Activated naive CD8-positive, alpha-beta T cell treated with anti-CD3 and anti-CD28 coated beads, Interleukin-2, amount 50 U/mL, for 16 hours (primary cell): ENCODE results near the gene SH3PXD2A.
A peak's percentile ranks its signal among the peaks of the same experiment; 100 is the strongest.
"Not testable (repeated sequence)": the region's sequence is repeated elsewhere in the genome, so short reads cannot be mapped to it uniquely, and the experiment has no call there.

Experiments used
- DNase-seq: peaks from one replicate; pipeline ENCODE4 v3.0.0-alpha.2; 2020; ENCODE audit warnings: low read depth, low spot score

The SH3PXD2A gene

GRCh38 chr10:103667356-103667755 lies 188.0 kb downstream of the SH3PXD2A start:
- DNase-seq = no peak

GRCh38 chr10:103666762-103667150 lies 188.6 kb downstream of the SH3PXD2A start:
- no peak for DNase-seq

GRCh38 chr10:103666087-103666761 lies 189.2 kb downstream of the SH3PXD2A start:
- DNase-seq = no peak

GRCh38 chr10:103665162-103665889 lies 190.1 kb downstream of the SH3PXD2A start:
- no peak for DNase-seq

GRCh38 chr10:103663802-103664201 lies 191.6 kb downstream of the SH3PXD2A start:
- no peak for DNase-seq

GRCh38 chr10:103663236-103663635 lies 192.1 kb downstream of the SH3PXD2A start:
- DNase-seq = no peak

GRCh38 chr10:103662704-103663103 lies 192.7 kb downstream of the SH3PXD2A start:
- not testable (repeated sequence) for DNase-seq

GRCh38 chr10:103661198-103661950 lies 194.0 kb downstream of the SH3PXD2A start:
- no peak for DNase-seq

- DNase-seq = no peak
Observed at GRCh38 chr10:103660364-103661197, 194.8 kb downstream of the SH3PXD2A start.

GRCh38 chr10:103659674-103660363 lies 195.6 kb downstream of the SH3PXD2A start:
- DNase-seq = peak; percentile 29

GRCh38 chr10:103658049-103658577 lies 197.3 kb downstream of the SH3PXD2A start:
- DNase-seq = no peak

GRCh38 chr10:103657061-103657591 lies 198.2 kb downstream of the SH3PXD2A start:
- DNase-seq = no peak

GRCh38 chr10:103654925-103655324 lies 200.5 kb downstream of the SH3PXD2A start:
- no peak for DNase-seq

GRCh38 chr10:103653581-103654037 lies 201.8 kb downstream of the SH3PXD2A start:
- DNase-seq = no peak

GRCh38 chr10:103652599-103653281 lies 202.6 kb downstream of the SH3PXD2A start:
- DNase-seq = no peak

GRCh38 chr10:103651783-103652476 lies 203.4 kb downstream of the SH3PXD2A start:
- no peak for DNase-seq

- no peak for DNase-seq
Observed at GRCh38 chr10:103651333-103651732, 204.0 kb downstream of the SH3PXD2A start.

GRCh38 chr10:103649654-103650423 lies 205.5 kb downstream of the SH3PXD2A start:
- DNase-seq = no peak
